HL-60 (cell line): ENCODE measurements around the gene SSH2.
A peak's percentile ranks its signal among the peaks of the same experiment; 100 is the strongest.

Experiments
- DNase-seq, 2 experiments: peaks; one replicate each; pipeline ENCODE4 v3.0.0-alpha.2; 2010 to 2020; ENCODE audit warnings: low read depth in 1 of 2, low spot score in 1 of 2
- H3K27ac ChIP-seq: fragments of 250-450 bp; sonication (Bioruptor Pico); replicated peaks from 2 replicates; pipeline ENCODE4 v1.5.1; 2020; ENCODE audit warnings: mild to moderate bottlenecking, moderate library complexity
- H3K27me3 ChIP-seq: fragments of 250-450 bp; sonication (Bioruptor Pico); 2 replicates; pipeline ENCODE4 v1.5.1; 2021; ENCODE audit warnings: mild to moderate bottlenecking, moderate library complexity; ENCODE audit not compliant: insufficient read depth, poor library complexity, severe bottlenecking
- H3K4me3 ChIP-seq: replicated peaks from 2 replicates; pipeline ENCODE4 v1.5.1; 2011; ENCODE audit warnings: mild to moderate bottlenecking, control low read depth, low read length; ENCODE audit not compliant: insufficient read depth
- CTCF ChIP-seq: IDR thresholded peaks from one replicate; pipeline ENCODE4 v1.5.1; 2011; ENCODE audit warnings: low read length, control low read depth, inconsistent platforms; ENCODE audit not compliant: insufficient read depth
- GABPA ChIP-seq: IDR thresholded peaks from 2 replicates; pipeline ENCODE4 v1.6.1; 2012; ENCODE audit warnings: low read depth
- POLR2AphosphoS5 ChIP-seq: IDR thresholded peaks from 2 replicates; pipeline ENCODE4 v1.6.1; 2012; ENCODE audit warnings: low read depth
- REST ChIP-seq: IDR thresholded peaks from 2 replicates; pipeline ENCODE4 v1.6.1; 2012; ENCODE audit warnings: low read depth; ENCODE audit not compliant: insufficient replicate concordance
- SPI1 ChIP-seq: IDR thresholded peaks from 2 replicates; pipeline ENCODE4 v1.6.1; 2012; ENCODE audit warnings: low read depth, mild to moderate bottlenecking, borderline replicate concordance

SSH2 gene

DNA sequence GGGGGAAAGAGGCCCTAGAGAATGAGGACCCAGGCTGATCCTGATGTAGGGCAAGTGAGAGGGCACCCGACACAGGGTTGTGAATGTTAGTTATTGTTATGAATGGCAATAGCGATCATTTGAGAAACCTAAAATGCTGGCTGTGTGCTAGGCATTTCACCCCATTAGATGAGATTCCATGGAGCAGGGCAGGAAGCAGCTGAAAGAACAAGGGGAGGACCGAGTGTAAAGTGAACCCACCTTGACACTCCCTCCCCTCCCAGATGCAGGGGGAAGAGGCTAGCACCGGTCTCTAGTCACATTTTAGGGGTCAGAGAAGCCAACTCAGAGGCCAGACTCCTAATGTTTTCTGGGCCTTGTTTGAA lies 306.8 kb downstream of the SSH2 start:
- peaks cover 4% of the 10 kb centered on the region for H3K27me3 ChIP-seq
- no peak overlapping the region for H3K27ac ChIP-seq
- TF ChIP-seq REST (no peak), POLR2AphosphoS5 (no peak), SPI1 (no peak), GABPA (no peak), CTCF (no peak)
- H3K4me3 ChIP-seq, result peak overlapping the region; percentile 75
- no peak for DNase-seq

DNA sequence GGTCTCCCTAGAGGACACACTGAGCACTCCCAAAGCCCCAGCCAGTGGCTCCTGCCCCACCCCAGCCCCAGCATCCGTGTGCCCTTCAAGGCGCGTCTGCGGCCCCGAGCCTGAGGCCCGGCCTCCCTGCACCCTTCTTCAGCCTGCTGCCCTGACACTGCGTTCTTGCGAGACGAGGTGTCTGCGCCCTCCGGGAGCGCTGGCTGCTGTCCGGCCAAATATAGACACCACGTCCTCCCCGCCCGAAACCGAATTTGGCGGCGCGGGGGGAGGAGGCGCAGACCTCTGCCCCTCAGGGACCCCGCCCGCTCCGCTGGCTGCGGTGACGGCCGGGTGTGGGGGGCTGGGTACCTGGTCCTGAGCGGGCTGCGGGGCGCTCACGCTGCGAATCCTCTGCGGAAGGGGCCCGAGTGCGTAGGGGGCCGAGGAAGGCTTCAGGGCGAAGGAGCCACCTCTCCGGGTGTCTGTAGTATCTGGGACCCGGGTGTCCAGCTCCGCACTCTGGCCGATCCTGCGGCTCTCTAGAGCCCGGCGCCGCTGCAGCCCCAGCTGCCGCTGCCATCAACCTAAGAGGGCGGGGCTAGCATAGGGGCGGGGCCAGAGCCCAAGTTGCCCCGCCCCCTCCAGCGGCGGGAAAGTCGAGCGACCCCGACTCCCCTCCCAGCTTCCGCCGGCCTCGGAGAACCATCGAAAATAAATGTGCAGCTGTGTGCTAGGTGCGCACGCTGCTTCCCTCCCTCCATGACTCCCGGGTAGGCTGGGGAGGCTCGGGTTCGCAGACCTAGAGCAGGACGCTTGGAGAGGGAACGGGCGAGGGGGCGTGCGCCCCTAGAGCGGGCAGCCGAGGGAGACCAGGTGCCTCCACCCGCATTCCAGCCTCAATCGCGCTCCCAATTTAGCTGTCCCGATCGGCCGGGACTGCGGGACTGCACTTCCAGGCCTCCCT lies 307.4 kb downstream of the SSH2 start, which contains the start of gene CORO6:
Gene CORO6, minus strand, starts transcription at position 576 of the 946 bp plus-strand sequence. CDS start 1,491 bp downstream, outside the sequence.
- Histone ChIP-seq H3K4me3 (peak within 1 kb of the TSS; percentile 75), H3K27me3 (peaks cover 4% of the 10 kb centered on the region), H3K27ac (no peak within 1 kb of the TSS)
- TF ChIP-seq SPI1, result no peak
- no peak for TF ChIP-seq GABPA
- TF ChIP-seq POLR2AphosphoS5, result no peak
- DNase-seq, result no peak

- no peak overlapping the region for H3K27ac ChIP-seq
- peaks cover 4% of the 10 kb centered on the region for H3K27me3 ChIP-seq
- no peak overlapping the region for H3K4me3 ChIP-seq
- no peak for DNase-seq
- TF ChIP-seq GABPA, result no peak
- no peak for TF ChIP-seq POLR2AphosphoS5
- TF ChIP-seq CTCF, result no peak
- TF ChIP-seq REST, result no peak
- TF ChIP-seq SPI1, result no peak
Observed at GRCh38 chr17:29621751-29622194, 308.3 kb downstream of the SSH2 start.

- Histone ChIP-seq H3K4me3 (no peak overlapping the region), H3K27me3 (peaks cover 11% of the 10 kb centered on the region), H3K27ac (no peak overlapping the region)
- DNase-seq, result no peak
- TF ChIP-seq POLR2AphosphoS5 (no peak), REST (no peak), CTCF (no peak), SPI1 (no peak), GABPA (no peak)
Observed at GRCh38 chr17:29620779-29621500, 309.1 kb downstream of the SSH2 start.
